C4-2B (cell line): ENCODE results near the gene CA10.

ENCODE experiments used
- H3K27ac ChIP-seq: fragments of 450-650 bp; 2 replicates; pipeline ENCODE4 v1.5.1; 2017
- ZFX ChIP-seq: fragments of 450-650 bp; IDR thresholded peaks from 2 replicates; pipeline ENCODE4 v1.6.1; 2017
- TF ChIP-seq, protein P1 (sequence below): fragments of 450-650 bp; conservative IDR thresholded peaks from 2 replicates; pipeline ENCODE4 v1.5.1; 2017; ENCODE audit warnings: mild to moderate bottlenecking

Gene CA10

DNA sequence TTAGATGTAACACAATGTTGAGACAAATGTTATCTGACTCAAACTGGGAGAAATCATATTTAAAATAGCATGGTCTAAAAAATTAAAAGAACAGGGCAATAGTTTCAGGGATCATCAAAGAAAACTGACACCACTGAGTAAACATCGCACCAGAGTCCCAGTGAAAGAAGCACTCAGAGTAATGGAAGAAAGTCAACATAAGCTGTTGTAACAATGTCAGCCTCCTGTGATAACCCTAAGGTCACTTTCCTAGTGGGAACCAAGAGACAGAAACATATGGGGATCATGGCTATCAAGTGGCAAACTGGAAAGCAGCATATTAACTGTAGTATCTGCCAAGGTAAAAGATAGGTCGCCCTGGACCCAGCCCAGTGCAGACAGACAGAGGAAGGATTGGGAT lies 160.8 kb downstream of the CA10 start:
- H3K27ac ChIP-seq: no peak overlapping the region
- TF ChIP-seq ZFX: no peak
- TF ChIP-seq, protein P1, sequence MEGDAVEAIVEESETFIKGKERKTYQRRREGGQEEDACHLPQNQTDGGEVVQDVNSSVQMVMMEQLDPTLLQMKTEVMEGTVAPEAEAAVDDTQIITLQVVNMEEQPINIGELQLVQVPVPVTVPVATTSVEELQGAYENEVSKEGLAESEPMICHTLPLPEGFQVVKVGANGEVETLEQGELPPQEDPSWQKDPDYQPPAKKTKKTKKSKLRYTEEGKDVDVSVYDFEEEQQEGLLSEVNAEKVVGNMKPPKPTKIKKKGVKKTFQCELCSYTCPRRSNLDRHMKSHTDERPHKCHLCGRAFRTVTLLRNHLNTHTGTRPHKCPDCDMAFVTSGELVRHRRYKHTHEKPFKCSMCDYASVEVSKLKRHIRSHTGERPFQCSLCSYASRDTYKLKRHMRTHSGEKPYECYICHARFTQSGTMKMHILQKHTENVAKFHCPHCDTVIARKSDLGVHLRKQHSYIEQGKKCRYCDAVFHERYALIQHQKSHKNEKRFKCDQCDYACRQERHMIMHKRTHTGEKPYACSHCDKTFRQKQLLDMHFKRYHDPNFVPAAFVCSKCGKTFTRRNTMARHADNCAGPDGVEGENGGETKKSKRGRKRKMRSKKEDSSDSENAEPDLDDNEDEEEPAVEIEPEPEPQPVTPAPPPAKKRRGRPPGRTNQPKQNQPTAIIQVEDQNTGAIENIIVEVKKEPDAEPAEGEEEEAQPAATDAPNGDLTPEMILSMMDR: no peak

DNA sequence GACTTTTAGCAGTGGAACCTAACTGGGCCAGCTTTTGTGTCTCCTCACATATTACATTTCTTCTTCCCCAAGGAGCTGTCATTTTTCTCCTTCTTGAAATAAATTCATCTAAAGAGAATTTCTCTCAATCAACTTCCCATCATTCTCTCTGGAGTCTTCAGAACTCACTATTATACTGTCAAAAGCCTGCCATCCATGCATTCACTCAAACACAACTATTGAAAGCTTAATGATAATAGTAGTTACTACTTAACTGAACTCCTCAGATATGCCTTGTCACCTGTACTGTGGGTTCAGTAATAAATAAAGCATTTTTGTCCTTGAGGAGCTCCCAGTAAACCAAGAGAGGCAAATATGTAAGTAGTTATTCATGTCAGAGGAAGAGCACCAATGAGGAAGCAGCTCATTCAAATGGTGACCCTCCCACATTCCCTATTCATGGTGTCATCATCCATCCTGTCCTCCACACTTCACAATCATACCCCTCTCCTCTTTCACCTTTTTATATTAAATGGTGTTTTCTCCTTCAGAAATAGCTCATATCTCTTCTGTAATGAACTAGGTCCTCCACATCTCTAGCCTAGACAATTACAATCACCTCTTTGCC lies 162.6 kb downstream of the CA10 start:
- TF ChIP-seq, protein P1: no peak
- TF ChIP-seq ZFX: no peak
- H3K27ac ChIP-seq: no peak overlapping the region

DNA sequence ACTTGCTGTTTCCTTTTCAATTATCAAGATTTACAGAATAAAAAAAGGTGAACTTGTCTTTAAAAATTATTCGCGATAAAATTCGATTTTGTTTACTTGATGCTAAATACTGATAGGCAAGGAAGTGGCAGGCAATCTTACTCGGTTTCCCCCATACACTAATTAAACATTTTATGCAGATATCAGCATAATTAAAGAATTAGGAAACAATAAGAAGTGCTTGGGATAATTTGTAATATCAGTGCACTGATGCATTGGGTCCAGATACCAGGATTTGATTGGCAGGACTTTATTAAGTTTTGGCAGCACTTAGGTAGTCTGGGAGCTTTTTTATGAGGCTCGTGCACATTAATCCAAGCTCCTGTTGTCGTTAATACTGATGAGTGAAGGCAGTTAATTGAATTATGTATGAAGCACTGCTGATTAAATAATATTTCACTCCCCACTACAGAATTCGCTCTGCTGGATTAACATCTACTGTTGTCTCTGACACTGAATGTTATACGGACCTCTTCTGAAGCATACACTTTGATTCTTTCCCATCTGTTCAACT lies 165.6 kb downstream of the CA10 start:
- no peak for TF ChIP-seq ZFX
- TF ChIP-seq, protein P1: no peak
- no peak overlapping the region for H3K27ac ChIP-seq

DNA sequence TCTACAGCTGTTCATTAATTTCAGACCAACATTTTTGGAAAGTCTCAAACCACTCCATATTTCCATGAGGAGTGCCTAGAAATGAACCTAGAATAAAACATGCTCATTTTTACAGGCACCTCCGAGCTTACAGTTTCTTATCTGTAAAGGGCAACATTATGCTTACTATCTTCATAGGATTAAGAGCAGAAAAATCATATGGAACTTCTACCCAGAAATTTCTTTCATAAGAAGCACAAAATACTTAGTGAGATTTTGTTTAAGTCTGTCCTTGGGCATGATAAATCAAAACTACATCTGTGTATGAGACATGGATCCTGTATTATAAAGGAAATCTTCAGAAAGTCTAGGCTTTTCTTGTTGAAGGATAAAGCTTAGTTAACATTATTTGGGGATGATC lies 187.4 kb downstream of the CA10 start:
- TF ChIP-seq, protein P1: no peak
- no peak for TF ChIP-seq ZFX
- H3K27ac ChIP-seq: no peak overlapping the region

DNA sequence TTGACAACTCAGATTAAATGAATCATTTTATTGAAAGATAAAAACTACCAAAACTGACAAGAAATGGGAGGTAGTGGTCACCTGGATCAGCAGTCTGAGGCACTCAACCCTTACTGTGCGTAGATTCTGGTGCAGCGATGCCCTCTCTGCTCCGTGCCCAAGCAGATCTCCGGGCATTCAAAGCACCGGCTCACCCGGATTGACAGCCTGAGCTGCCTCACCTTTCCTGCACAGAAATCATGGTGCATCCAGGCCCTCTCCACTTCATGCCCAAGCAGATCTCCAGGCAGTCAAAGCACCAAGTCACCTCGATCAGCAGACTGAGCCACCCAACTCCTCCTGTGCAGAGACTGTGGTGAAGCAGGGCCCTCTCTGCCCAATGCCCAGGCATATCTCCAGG lies 196.8 kb downstream of the CA10 start:
- TF ChIP-seq ZFX: no peak
- TF ChIP-seq, protein P1: no peak

DNA sequence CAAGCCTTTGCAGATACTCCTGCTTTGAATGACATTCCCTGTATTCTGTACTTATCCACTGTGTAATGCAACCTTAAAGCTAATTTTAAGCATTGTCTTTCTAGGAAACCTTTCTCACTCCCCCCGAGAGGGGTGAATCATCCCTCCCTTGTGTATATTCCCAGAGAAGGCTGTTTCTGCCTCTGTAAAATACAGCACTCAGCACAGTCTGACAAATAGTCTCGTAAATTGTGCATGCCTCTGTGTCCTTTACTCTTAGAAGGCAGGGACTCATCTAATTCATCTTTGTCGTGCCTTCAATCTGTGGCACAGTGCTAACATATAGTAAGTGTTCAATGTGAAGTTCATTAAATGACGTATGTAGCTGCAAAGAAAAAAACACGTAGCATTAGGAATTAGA lies 200.7 kb downstream of the CA10 start:
- no peak for TF ChIP-seq ZFX
- TF ChIP-seq, protein P1: no peak
- H3K27ac ChIP-seq: no peak overlapping the region

More for the DNA sequence above, 196.8 kb downstream of the CA10 start:
- no peak overlapping the region for H3K27ac ChIP-seq

DNA sequence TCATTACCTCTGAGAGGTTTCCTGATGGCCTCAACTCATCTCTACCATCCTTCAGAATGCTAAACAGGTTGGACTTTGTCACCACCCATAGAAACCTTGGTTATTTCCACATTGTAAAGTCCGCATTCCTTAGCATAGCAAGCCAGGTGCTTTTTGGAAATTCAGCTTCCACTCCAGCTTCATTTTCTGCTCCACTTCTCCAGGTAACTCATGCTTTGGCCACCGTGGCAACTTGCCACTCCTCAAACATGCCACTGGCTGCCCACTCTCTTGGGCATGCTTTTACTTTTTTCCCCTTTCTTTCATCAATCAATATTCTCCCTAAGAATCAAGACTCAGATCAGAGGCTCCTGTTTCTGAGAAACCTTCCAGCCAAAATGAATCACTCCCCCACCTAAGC lies 203.3 kb downstream of the CA10 start:
- no peak overlapping the region for H3K27ac ChIP-seq
- TF ChIP-seq, protein P1: no peak
- no peak for TF ChIP-seq ZFX
